SK-N-SH (cell line): Measurements from ENCODE around the gene MAPRE2. TPM values are rescaled to one million over a fixed set of nuclear protein-coding genes. Genes with fewer than 3 reads are reported as not detected.

Source experiments
- CTCF ChIA-PET: fragments of 300-600, 350-600 bp; formaldehyde crosslinking; extraction: SDS; loops from one replicate; lab custom pipeline; 2021; lab: Yijun Ruan, JAX
- POLR2A ChIA-PET: fragments of 350-600 bp; sonication (Branson Sonifier 250); formaldehyde crosslinking; extraction: SDS; loops from one replicate; lab custom pipeline; 2020; ENCODE audit warnings: antibody characterized with exemption, inconsistent platforms; lab: Yijun Ruan, JAX
- DNase-seq: peaks from one replicate; pipeline ENCODE4 v3.0.0; 2012
- H2AFZ ChIP-seq: fragments of 200-600 bp; sonication (generic); 2 replicates; pipeline ENCODE4 v1.8.1; 2016; ENCODE audit warnings: antibody characterized with exemption, mild to moderate bottlenecking, low read depth
- H3F3A ChIP-seq: fragments of 200-600 bp; sonication (generic); replicated peaks from 2 replicates; pipeline ENCODE3; 2016; ENCODE audit warnings: antibody characterized with exemption, mild to moderate bottlenecking; ENCODE audit not compliant: insufficient read depth
- H3K27ac ChIP-seq, 2 experiments: fragments of 200-500 bp in 1 of 2; fragments of 200-600 bp in 1 of 2; sonication (Bioruptor generic) in 1 of 2; sonication (generic), shearing (Covaris generic) in 1 of 2; 2 replicates each; pipeline versions ENCODE4 v1.5.1 to v1.6.1; 2014 to 2016; ENCODE audit warnings: low read depth in 2 of 2, inconsistent platforms in 1 of 2, low read length in 1 of 2, mild to moderate bottlenecking in 1 of 2, mixed read lengths in 1 of 2
- H3K27me3 ChIP-seq: fragments of 200-600 bp; sonication (generic), shearing (Covaris generic); 2 replicates; pipeline ENCODE4 v1.6.1; 2016; ENCODE audit warnings: mixed run types; ENCODE audit not compliant: insufficient read depth
- H3K36me3 ChIP-seq, 2 experiments: fragments of 200-500 bp in 1 of 2; fragments of 200-600 bp in 1 of 2; sonication (Bioruptor generic) in 1 of 2; sonication (generic) in 1 of 2; replicated peaks in 1 of 2; 2 replicates each; pipeline versions ENCODE3 to v1.5.1; 2014 to 2016; ENCODE audit warnings: low read length in 1 of 2, mild to moderate bottlenecking in 1 of 2; ENCODE audit not compliant: insufficient read depth in 2 of 2, control insufficient read depth in 1 of 2
- H3K4me1 ChIP-seq, 2 experiments: fragments of 200-500 bp in 1 of 2; fragments of 200-600 bp in 1 of 2; sonication (Bioruptor generic) in 1 of 2; sonication (generic), shearing (Covaris generic) in 1 of 2; 2 replicates each; pipeline versions ENCODE4 v1.5.1 to v1.6.1; 2014 to 2016; ENCODE audit warnings: low read depth in 1 of 2, low read length in 1 of 2, mixed run types in 1 of 2; ENCODE audit not compliant: insufficient read depth in 2 of 2, control insufficient read depth in 1 of 2
- H3K4me2 ChIP-seq: fragments of 200-600 bp; sonication (generic), shearing (Covaris generic); 2 replicates; pipeline ENCODE4 v1.6.1; 2017; ENCODE audit warnings: mixed run types
- H3K4me3 ChIP-seq, 2 experiments: fragments of 200-500 bp in 1 of 2; fragments of 200-600 bp in 1 of 2; sonication (Bioruptor generic) in 1 of 2; sonication (generic), shearing (Covaris generic) in 1 of 2; 2 replicates each; pipeline versions ENCODE4 v1.5.1 to v1.8.1; 2014 to 2016; ENCODE audit warnings: low read depth in 2 of 2, inconsistent platforms in 1 of 2, low read length in 1 of 2, mild to moderate bottlenecking in 1 of 2, mixed read lengths in 1 of 2, moderate library complexity in 1 of 2
- H3K79me2 ChIP-seq: fragments of 200-600 bp; sonication (generic); 2 replicates; pipeline ENCODE4 v1.8.1; 2017; ENCODE audit warnings: mild to moderate bottlenecking; ENCODE audit not compliant: insufficient read depth
- H3K9ac ChIP-seq: fragments of 200-600 bp; sonication (generic); 2 replicates; pipeline ENCODE4 v1.6.1; 2017; ENCODE audit warnings: mixed run types
- H3K9me2 ChIP-seq: fragments of 200-600 bp; sonication (generic); 2 replicates; pipeline ENCODE4 v1.6.1; 2017; ENCODE audit warnings: mixed run types
- H3K9me3 ChIP-seq: fragments of 200-600 bp; sonication (generic); 2 replicates; pipeline ENCODE4 v1.6.1; 2017; ENCODE audit warnings: mixed run types, mild to moderate bottlenecking, moderate library complexity
- H4K20me1 ChIP-seq: fragments of 200-600 bp; sonication (generic); 2 replicates; pipeline ENCODE4 v1.6.1; 2017; ENCODE audit warnings: mild to moderate bottlenecking, mixed run types; ENCODE audit not compliant: insufficient read depth
- ELF1 ChIP-seq: IDR thresholded peaks from 2 replicates; pipeline ENCODE4 v1.4.0; 2012
- FOSL2 ChIP-seq: IDR thresholded peaks from 2 replicates; pipeline ENCODE4 v1.4.0; 2012; ENCODE audit warnings: low read depth, mild to moderate bottlenecking, moderate library complexity, borderline replicate concordance
- FOXM1 ChIP-seq: IDR thresholded peaks from 2 replicates; pipeline ENCODE4 v1.4.0; 2012; ENCODE audit warnings: low read depth, mild to moderate bottlenecking
- GATA2 ChIP-seq: sonication (generic); formaldehyde crosslinking; IDR thresholded peaks from 2 replicates; pipeline ENCODE4 v1.5.0; 2020; ENCODE audit warnings: mild to moderate bottlenecking, missing genetic modification reagents
- JUND ChIP-seq: IDR thresholded peaks from 2 replicates; pipeline ENCODE4 v1.4.0; 2012
- NRF1 ChIP-seq: IDR thresholded peaks from 2 replicates; pipeline ENCODE4 v1.6.1; 2012; ENCODE audit warnings: low read depth, mild to moderate bottlenecking, low read length
- POLR2AphosphoS5 ChIP-seq: IDR thresholded peaks from 2 replicates; pipeline ENCODE4 v1.6.1; 2012; ENCODE audit warnings: low read depth, low read length
- RAD21 ChIP-seq: IDR thresholded peaks from 2 replicates; pipeline ENCODE4 v1.6.1; 2012; ENCODE audit warnings: mild to moderate bottlenecking, low read length
- RCOR1 ChIP-seq: fragments of 150-350 bp; IDR thresholded peaks from 2 replicates; pipeline ENCODE4 v1.6.1; 2017; ENCODE audit warnings: antibody characterized with exemption, low read length
- RFX5 ChIP-seq: IDR thresholded peaks from 2 replicates; pipeline ENCODE4 v1.6.1; 2012; ENCODE audit warnings: mild to moderate bottlenecking, improper control_type of control experiment, low read length
- RXRA ChIP-seq: IDR thresholded peaks from 2 replicates; pipeline ENCODE4 v1.4.0; 2012; ENCODE audit warnings: low read depth, mild to moderate bottlenecking, borderline replicate concordance
- SIN3A ChIP-seq: IDR thresholded peaks from 2 replicates; pipeline ENCODE4 v1.6.1; 2012; ENCODE audit warnings: low read depth, mild to moderate bottlenecking, low read length, moderate library complexity, borderline replicate concordance
- SMC3 ChIP-seq: IDR thresholded peaks from 2 replicates; pipeline ENCODE4 v1.6.1; 2012; ENCODE audit warnings: low read depth, low read length, improper control_type of control experiment
- TAF1 ChIP-seq: IDR thresholded peaks from 2 replicates; pipeline ENCODE4 v1.6.1; 2012; ENCODE audit warnings: low read depth, mild to moderate bottlenecking, low read length, moderate library complexity, borderline replicate concordance
- TEAD4 ChIP-seq: IDR thresholded peaks from 2 replicates; pipeline ENCODE4 v1.4.0; 2012; ENCODE audit warnings: mild to moderate bottlenecking, borderline replicate concordance; ENCODE audit not compliant: insufficient read depth
- YY1 ChIP-seq: IDR thresholded peaks from 2 replicates; pipeline ENCODE4 v1.4.0; 2012; ENCODE audit warnings: low read depth, mild to moderate bottlenecking
- ZBTB33 ChIP-seq: IDR thresholded peaks from 2 replicates; pipeline ENCODE4 v1.4.0; 2012; ENCODE audit warnings: low read depth, borderline replicate concordance
- polyA plus RNA-seq, 3 experiments: library from polyadenylated mRNA; depleted of rRNA; stranded (reverse); fragments of >200 nt; gene quantifications; 2 replicates each; pipeline ENCODE4 v1.2.3, GENCODE V29; 2012
- TF ChIP-seq, protein P1 (sequence below): IDR thresholded peaks from 2 replicates; pipeline ENCODE4 v1.4.0; 2012; ENCODE audit warnings: low read depth
- TF ChIP-seq, protein P2 (sequence below): IDR thresholded peaks from 2 replicates; pipeline ENCODE4; 2012
- TF ChIP-seq, protein P3 (sequence below): IDR thresholded peaks from 2 replicates; pipeline ENCODE4 v1.4.0; 2012; ENCODE audit warnings: low read depth, borderline replicate concordance

The MAPRE2 gene
- polyA plus RNA-seq, 1 of the 3 experiments (the other 2 are of a cell fraction): 11.5 TPM

- TF ChIP-seq FOSL2: 0 out of 2 replicates have a peak, but pooled peaks have one; percentile 12
- TF ChIP-seq TAF1: no peak
- TF ChIP-seq RXRA: no peak
- TF ChIP-seq JUND: peak; percentile 38
- TF ChIP-seq, protein P1, sequence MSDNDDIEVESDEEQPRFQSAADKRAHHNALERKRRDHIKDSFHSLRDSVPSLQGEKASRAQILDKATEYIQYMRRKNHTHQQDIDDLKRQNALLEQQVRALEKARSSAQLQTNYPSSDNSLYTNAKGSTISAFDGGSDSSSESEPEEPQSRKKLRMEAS: no peak
- TF ChIP-seq RFX5: no peak
- no peak for TF ChIP-seq TEAD4
- TF ChIP-seq RAD21: no peak
- TF ChIP-seq RCOR1: no peak
- no peak for TF ChIP-seq YY1
Measured at GRCh38 chr18:35076135-35076924, 35.1 kb downstream of the MAPRE2 start (continued).

GRCh38 chr18:35077937-35078336 lies 36.7 kb downstream of the MAPRE2 start:
- ChIA-PET POLR2A (no interaction called here), CTCF (interaction anchor here (1.2 kb wide), 1 partner anchor 10 kb away, joined by 3 read pairs; no protein-coding TSS in a partner anchor)
- no peaks in the 10 kb centered on the region for H3K27me3 ChIP-seq
- no peak for TF ChIP-seq SIN3A
- no peak for TF ChIP-seq ZBTB33
- TF ChIP-seq NRF1: no peak
- TF ChIP-seq RCOR1: no peak
- TF ChIP-seq RAD21: no peak
- no peak for TF ChIP-seq FOXM1
- TF ChIP-seq TAF1: no peak
- TF ChIP-seq, protein P2, sequence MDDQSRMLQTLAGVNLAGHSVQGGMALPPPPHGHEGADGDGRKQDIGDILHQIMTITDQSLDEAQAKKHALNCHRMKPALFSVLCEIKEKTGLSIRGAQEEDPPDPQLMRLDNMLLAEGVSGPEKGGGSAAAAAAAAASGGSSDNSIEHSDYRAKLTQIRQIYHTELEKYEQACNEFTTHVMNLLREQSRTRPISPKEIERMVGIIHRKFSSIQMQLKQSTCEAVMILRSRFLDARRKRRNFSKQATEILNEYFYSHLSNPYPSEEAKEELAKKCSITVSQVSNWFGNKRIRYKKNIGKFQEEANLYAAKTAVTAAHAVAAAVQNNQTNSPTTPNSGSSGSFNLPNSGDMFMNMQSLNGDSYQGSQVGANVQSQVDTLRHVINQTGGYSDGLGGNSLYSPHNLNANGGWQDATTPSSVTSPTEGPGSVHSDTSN: no peak
- TF ChIP-seq, protein P1: no peak
- no peak for TF ChIP-seq GATA2
- TF ChIP-seq POLR2AphosphoS5: no peak
- TF ChIP-seq, protein P3, sequence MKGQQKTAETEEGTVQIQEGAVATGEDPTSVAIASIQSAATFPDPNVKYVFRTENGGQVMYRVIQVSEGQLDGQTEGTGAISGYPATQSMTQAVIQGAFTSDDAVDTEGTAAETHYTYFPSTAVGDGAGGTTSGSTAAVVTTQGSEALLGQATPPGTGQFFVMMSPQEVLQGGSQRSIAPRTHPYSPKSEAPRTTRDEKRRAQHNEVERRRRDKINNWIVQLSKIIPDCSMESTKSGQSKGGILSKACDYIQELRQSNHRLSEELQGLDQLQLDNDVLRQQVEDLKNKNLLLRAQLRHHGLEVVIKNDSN: no peak
- no peak for TF ChIP-seq ELF1
- TF ChIP-seq SMC3: no peak
- H3K9me3 ChIP-seq: no peaks in the 10 kb centered on the region
- no peak overlapping the region for H3K27ac ChIP-seq
- no peak overlapping the region for H3K9ac ChIP-seq
- no peaks in the 10 kb centered on the region for H3K79me2 ChIP-seq
- H3F3A ChIP-seq: no peaks in the 10 kb centered on the region
- no peak overlapping the region for H3K4me3 ChIP-seq
- H4K20me1 ChIP-seq: no peaks in the 10 kb centered on the region
- H2AFZ ChIP-seq: no peak overlapping the region
- H3K4me2 ChIP-seq: no peak overlapping the region
- peaks cover 4 to 19% of the 10 kb centered on the region in 2 experiments; a peak in 3 of 4 replicates for H3K4me1 ChIP-seq
- no peaks in the 10 kb centered on the region for H3K36me3 ChIP-seq
- no peaks in the 10 kb centered on the region for H3K9me2 ChIP-seq
- DNase-seq: no peak
